B cell (primary cell): Measurements from ENCODE around the gene BABAM2. TPM values are rescaled to one million over a fixed set of nuclear protein-coding genes. Genes with fewer than 3 reads are reported as not detected.

Source experiments
- ATAC-seq: fragments of 200-7000 bp; cut with Tn5 transposase; one replicate; pipeline ENCODE4 v1.10.0; 2021; ENCODE audit warnings: low read depth, mild to moderate bottlenecking, moderate number of reproducible peaks, moderate library complexity
- CTCF ChIA-PET: fragments of 350-600 bp; sonication (Branson Sonifier 250); formaldehyde crosslinking; loops from one replicate; lab custom pipeline; 2021; ENCODE audit warnings: antibody characterized with exemption, inconsistent platforms; lab: Charles Lee
- POLR2A ChIA-PET: fragments of 350-600 bp; sonication (Branson Sonifier 250); formaldehyde crosslinking; loops from one replicate; lab custom pipeline; 2021; ENCODE audit warnings: antibody characterized with exemption; lab: Charles Lee
- DNase-seq: peaks from one replicate; pipeline ENCODE4 v3.0.0; 2013
- H2AFZ ChIP-seq: 2 replicates; pipeline ENCODE4 v1.6.1; 2012; ENCODE audit warnings: mild to moderate bottlenecking, low read depth, low read length; ENCODE audit not compliant: insufficient read depth, poor library complexity, severe bottlenecking
- H3K27ac ChIP-seq, 2 donors: 1 replicate in 1 of 2; 2 replicates in 1 of 2; pipeline ENCODE4 v1.5.1; 2012 to 2013; ENCODE audit warnings: low read length in 2 of 2, mild to moderate bottlenecking in 2 of 2, moderate library complexity in 1 of 2
- H3K27me3 ChIP-seq, 4 experiments: fragments of 200-600 bp in 1 of 4; sonication (generic) in 1 of 4; replicated peaks in 1 of 4; 1 replicate in 2 of 4; 2 replicates in 2 of 4; pipeline versions ENCODE4 v1.6.1 to v1.7.0; 2013 to 2016; ENCODE audit warnings: low read length in 3 of 4, mild to moderate bottlenecking in 2 of 4, mixed read lengths in 1 of 4, moderate library complexity in 1 of 4; ENCODE audit not compliant: insufficient read depth in 4 of 4, control insufficient read depth in 3 of 4; ENCODE audit errors: control extremely low read depth in 1 of 4
- H3K36me3 ChIP-seq, 2 experiments: replicated peaks in 1 of 2; 1 replicate in 1 of 2; 2 replicates in 1 of 2; pipeline versions ENCODE4 v1.6.1 to v1.7.1; 2013; ENCODE audit warnings: low read length in 1 of 2; ENCODE audit not compliant: insufficient read depth in 2 of 2, control insufficient read depth in 1 of 2; ENCODE audit errors: control extremely low read depth in 1 of 2, extremely low read depth in 1 of 2
- H3K4me1 ChIP-seq, 2 donors: fragments of 200-600 bp in 1 of 2; sonication (generic) in 1 of 2; 1 replicate in 1 of 2; 2 replicates in 1 of 2; pipeline versions ENCODE4 v1.5.1 to v1.6.1; 2013 to 2017; ENCODE audit warnings: low read length in 2 of 2; ENCODE audit not compliant: control insufficient read depth in 2 of 2, insufficient read depth in 2 of 2
- H3K4me2 ChIP-seq: replicated peaks from 2 replicates; pipeline ENCODE3; 2012; ENCODE audit warnings: mild to moderate bottlenecking, low read depth, low read length; ENCODE audit not compliant: poor library complexity, severe bottlenecking
- H3K4me3 ChIP-seq, 5 experiments: fragments of 200-600 bp in 1 of 5; sonication (generic) in 1 of 5; 1 replicate in 3 of 5; 2 replicates in 2 of 5; pipeline versions ENCODE4 v1.5.1 to v1.7.0; 2011 to 2016; ENCODE audit warnings: low read length in 4 of 5, mild to moderate bottlenecking in 4 of 5, low read depth in 2 of 5, control low read depth in 1 of 5, moderate library complexity in 1 of 5; ENCODE audit not compliant: insufficient read depth in 1 of 5; ENCODE audit errors: control extremely low read depth in 1 of 5, extremely low read depth in 1 of 5
- H3K79me2 ChIP-seq: fragments of 200-600 bp; sonication (generic); one replicate; pipeline ENCODE4 v1.6.0; 2016; ENCODE audit warnings: low read length; ENCODE audit not compliant: control insufficient read depth, insufficient read depth
- H3K9ac ChIP-seq: fragments of 200-600 bp; sonication (generic); 2 replicates; pipeline ENCODE4 v1.6.1; 2017; ENCODE audit warnings: mild to moderate bottlenecking, low read length, moderate library complexity
- H3K9me3 ChIP-seq, 3 donors: one replicate each; pipeline versions ENCODE4 v1.6.1 to v1.7.1; 2013; ENCODE audit warnings: low read length in 2 of 3; ENCODE audit not compliant: control insufficient read depth in 2 of 3, insufficient read depth in 1 of 3; ENCODE audit errors: control extremely low read depth in 1 of 3
- H4K20me1 ChIP-seq: 2 replicates; pipeline ENCODE4 v1.6.0; 2012; ENCODE audit warnings: mild to moderate bottlenecking, low read length; ENCODE audit not compliant: insufficient read depth, control insufficient read depth, poor library complexity, severe bottlenecking
- H3K27ac Mint-ChIP-seq: one replicate; pipeline ENCODE4 v1.8.0; 2021; ENCODE audit warnings: mixed read lengths
- H3K27me3 Mint-ChIP-seq: one replicate; pipeline ENCODE4 v1.8.0; 2021; ENCODE audit warnings: mixed read lengths
- H3K4me1 Mint-ChIP-seq: one replicate; pipeline ENCODE4 v1.8.0; 2021; ENCODE audit warnings: mixed read lengths
- H3K4me3 Mint-ChIP-seq: one replicate; pipeline ENCODE4 v1.8.0; 2021; ENCODE audit warnings: mixed read lengths
- H3K9me3 Mint-ChIP-seq: one replicate; pipeline ENCODE4 v1.8.0; 2022; ENCODE audit warnings: mixed read lengths; ENCODE audit not compliant: insufficient read depth
- CTCF ChIP-seq: fragments of 200-600 bp; IDR thresholded peaks from one replicate; pipeline ENCODE4 v1.8.0; 2022; ENCODE audit warnings: antibody characterized with exemption, mild to moderate bottlenecking
- EZH2 ChIP-seq: IDR thresholded peaks from 2 replicates; pipeline ENCODE4 v1.6.1; 2012; ENCODE audit warnings: borderline replicate concordance, low read depth, mild to moderate bottlenecking, moderate library complexity, low read length; ENCODE audit not compliant: insufficient read depth, poor library complexity, severe bottlenecking
- WGBS: methylation state at CpG from one replicate; pipeline ENCODE4 v1.1.5; 2013; ENCODE audit warnings: missing lambda C conversion rate; ENCODE audit not compliant: insufficient coverage; 5-methylcytosine and 5-hydroxymethylcytosine counted together
- intact Hi-C: fragments of 100-400 bp; cut with micrococcal nuclease; formaldehyde crosslinking; loops from one replicate; pipeline ENCODE4 v1.10.0; 2022
- polyA plus RNA-seq: library from polyadenylated mRNA; depleted of rRNA; stranded (reverse); fragments of >200 nt; gene quantifications from 2 replicates; pipeline ENCODE4 v1.2.3, GENCODE V29; 2012
- total RNA-seq, 2 donors: library from RNA; stranded (reverse); fragments of 120-200 nt in 1 of 2; gene quantifications; 1 replicate in 1 of 2; 2 replicates in 1 of 2; pipeline versions ENCODE4 v1.2.3 to v1.2.4, GENCODE V29; 2013 to 2022

BABAM2 gene
- total and polyA plus RNA-seq, 2 donors (not counting 1 experiment from before 2014, with no cell fraction given): 22.3 to 69.6 TPM

- Mint-ChIP-seq H3K4me1 (no peaks in the 10 kb centered on the region), H3K4me3 (no peak overlapping the region), H3K27ac (no peak overlapping the region), H3K27me3 (no peaks in the 10 kb centered on the region), H3K9me3 (no peaks in the 10 kb centered on the region)
- CTCF ChIA-PET: no interaction called here
- DNase-seq: no peak
- Histone ChIP-seq H3K9ac (no peak overlapping the region), H3K27ac (no peak overlapping the region), H3K4me1 (no peaks in the 10 kb centered on the region), H3K79me2 (no peaks in the 10 kb centered on the region), H3K36me3 (peaks cover 1 to 20% of the 10 kb centered on the region in 2 experiments), H3K27me3 (no peaks in the 10 kb centered on the region), H3K9me3 (no peaks in the 10 kb centered on the region), H3K4me2 (no peak overlapping the region), H2AFZ (no peak overlapping the region), H3K4me3 (no peak overlapping the region), H4K20me1 (no peaks in the 10 kb centered on the region)
- intact Hi-C loops: no loop called here
- TF ChIP-seq EZH2: no peak
- ATAC-seq: no peak
- POLR2A ChIA-PET: no interaction called here
- WGBS: 90% methylated on average over 7 of the region's 11 CpGs
Measured at GRCh38 chr2:27929916-27930486, 39.5 kb downstream of the BABAM2 start.

GRCh38 chr2:27931361-27931950, 40.9 kb downstream of the BABAM2 start:
- intact Hi-C loops: no loop called here
- no peaks in the 10 kb centered on the region for H4K20me1 ChIP-seq
- Mint-ChIP-seq H3K27me3 (no peaks in the 10 kb centered on the region), H3K4me1 (no peaks in the 10 kb centered on the region), H3K27ac (no peak overlapping the region), H3K4me3 (no peak overlapping the region), H3K9me3 (no peaks in the 10 kb centered on the region)
- ATAC-seq: no peak
- ChIA-PET CTCF (no interaction called here), POLR2A (no interaction called here)
- H3K27me3 ChIP-seq: no peaks in the 10 kb centered on the region
- no peak for DNase-seq
- peaks cover 0 to 2% (median 0%) of the 10 kb centered on the region in 3 donors for H3K9me3 ChIP-seq
- TF ChIP-seq EZH2: no peak
- TF ChIP-seq CTCF: no peak
- no peak overlapping the region for H2AFZ ChIP-seq
- H3K9ac ChIP-seq: no peak overlapping the region
- no peak overlapping the region for H3K4me2 ChIP-seq
- no peak overlapping the region for H3K4me3 ChIP-seq
- 100% methylated on average over 1 of the region's 4 CpGs for WGBS
- peaks cover 1 to 21% of the 10 kb centered on the region in 2 experiments for H3K36me3 ChIP-seq
- no peak overlapping the region for H3K27ac ChIP-seq
- no peaks in the 10 kb centered on the region for H3K79me2 ChIP-seq
- no peaks in the 10 kb centered on the region for H3K4me1 ChIP-seq
